ENCODE results near the gene BGN. TPM values are rescaled to one million over a fixed set of nuclear protein-coding genes. Genes with fewer than 3 reads are reported as not detected.

BGN gene
- total RNA-seq, 1 donor from 2014 or later, result 205 TPM

DNA sequence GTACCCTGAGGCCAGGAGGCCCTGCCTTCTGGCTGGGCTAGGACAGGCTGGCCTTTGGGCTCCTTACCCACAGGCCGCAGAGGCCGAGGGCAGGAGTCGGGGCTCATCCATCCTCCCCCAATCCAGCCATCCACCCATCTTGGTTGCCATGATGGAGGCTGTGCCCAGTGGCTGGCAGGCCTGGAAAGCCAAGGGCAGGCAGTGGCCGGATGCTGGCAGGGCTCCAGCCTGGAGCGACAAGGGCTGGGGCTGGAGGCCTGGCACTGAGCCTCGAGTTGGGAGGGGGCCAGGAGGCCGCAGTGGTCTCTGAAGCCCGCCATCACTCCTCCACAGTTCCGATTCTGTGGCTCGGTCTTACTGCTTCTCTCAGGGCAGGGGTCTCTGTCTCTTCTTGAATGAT is 8.6 kb upstream of the BGN start:
- Histone ChIP-seq H3K27me3 (no peaks in the 10 kb centered on the region), H3K4me3 (no peak overlapping the region), H3K36me3 (no peaks in the 10 kb centered on the region), H3K4me1 (no peaks in the 10 kb centered on the region), H3K27ac (no peak overlapping the region), H3K9me3 (no peaks in the 10 kb centered on the region)
- no peak for ATAC-seq
- intact Hi-C loops (cut with DNase I), result no loop called here
- TF ChIP-seq, protein P1, sequence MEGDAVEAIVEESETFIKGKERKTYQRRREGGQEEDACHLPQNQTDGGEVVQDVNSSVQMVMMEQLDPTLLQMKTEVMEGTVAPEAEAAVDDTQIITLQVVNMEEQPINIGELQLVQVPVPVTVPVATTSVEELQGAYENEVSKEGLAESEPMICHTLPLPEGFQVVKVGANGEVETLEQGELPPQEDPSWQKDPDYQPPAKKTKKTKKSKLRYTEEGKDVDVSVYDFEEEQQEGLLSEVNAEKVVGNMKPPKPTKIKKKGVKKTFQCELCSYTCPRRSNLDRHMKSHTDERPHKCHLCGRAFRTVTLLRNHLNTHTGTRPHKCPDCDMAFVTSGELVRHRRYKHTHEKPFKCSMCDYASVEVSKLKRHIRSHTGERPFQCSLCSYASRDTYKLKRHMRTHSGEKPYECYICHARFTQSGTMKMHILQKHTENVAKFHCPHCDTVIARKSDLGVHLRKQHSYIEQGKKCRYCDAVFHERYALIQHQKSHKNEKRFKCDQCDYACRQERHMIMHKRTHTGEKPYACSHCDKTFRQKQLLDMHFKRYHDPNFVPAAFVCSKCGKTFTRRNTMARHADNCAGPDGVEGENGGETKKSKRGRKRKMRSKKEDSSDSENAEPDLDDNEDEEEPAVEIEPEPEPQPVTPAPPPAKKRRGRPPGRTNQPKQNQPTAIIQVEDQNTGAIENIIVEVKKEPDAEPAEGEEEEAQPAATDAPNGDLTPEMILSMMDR (IDR thresholded peaks at IDR 0.05), result no peak
- no peak for DNase-seq

DNA sequence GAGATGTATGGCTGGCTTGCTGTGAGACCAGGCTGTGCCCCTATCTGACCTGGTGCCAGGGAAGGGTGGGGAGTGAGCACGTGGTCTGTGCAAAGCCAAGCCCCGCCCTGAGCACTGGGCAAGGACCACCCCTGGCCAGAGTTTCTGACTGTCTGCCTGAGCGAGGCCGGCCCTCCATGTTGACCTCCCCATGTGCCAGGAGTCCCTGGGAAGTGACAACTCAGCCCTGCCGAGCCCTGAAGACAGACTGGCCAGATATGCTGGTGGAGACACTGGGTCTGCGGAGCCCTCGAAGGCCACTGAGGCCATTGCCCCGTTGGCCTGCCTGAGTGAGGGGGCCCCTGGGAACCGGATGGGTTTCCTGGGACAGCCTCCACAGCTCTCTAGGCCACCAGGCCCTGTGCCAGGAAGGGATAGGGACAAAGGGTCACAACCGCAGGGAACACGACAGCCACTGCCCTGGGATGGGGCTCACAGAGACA is 7.1 kb upstream of the BGN start:
- TF ChIP-seq, protein P1 (IDR thresholded peaks at IDR 0.05), result no peak
- no peaks in the 10 kb centered on the region for H3K9me3 ChIP-seq
- no peak for ATAC-seq
- no peak for DNase-seq
- no peaks in the 10 kb centered on the region for H3K36me3 ChIP-seq
- H3K27ac ChIP-seq, result peak overlapping the region; percentile 65
- no peaks in the 10 kb centered on the region for H3K4me1 ChIP-seq
- no peak overlapping the region for H3K4me3 ChIP-seq
- no peaks in the 10 kb centered on the region for H3K27me3 ChIP-seq
- intact Hi-C loops (cut with DNase I), result no loop called here

GRCh38 chrX:153488231-153488914 is 6.4 kb upstream of the BGN start:
- H3K9me3 ChIP-seq, result no peaks in the 10 kb centered on the region
- TF ChIP-seq, protein P1 (IDR thresholded peaks at IDR 0.05), result no peak
- no peak overlapping the region for H3K4me3 ChIP-seq
- intact Hi-C loops (cut with DNase I), result no loop called here
- H3K36me3 ChIP-seq, result no peaks in the 10 kb centered on the region
- H3K27me3 ChIP-seq, result no peaks in the 10 kb centered on the region
- no peaks in the 10 kb centered on the region for H3K4me1 ChIP-seq
- no peak for DNase-seq
- ATAC-seq, result peak; percentile 32
- H3K27ac ChIP-seq, result peak overlapping the region; percentile 65

DNA sequence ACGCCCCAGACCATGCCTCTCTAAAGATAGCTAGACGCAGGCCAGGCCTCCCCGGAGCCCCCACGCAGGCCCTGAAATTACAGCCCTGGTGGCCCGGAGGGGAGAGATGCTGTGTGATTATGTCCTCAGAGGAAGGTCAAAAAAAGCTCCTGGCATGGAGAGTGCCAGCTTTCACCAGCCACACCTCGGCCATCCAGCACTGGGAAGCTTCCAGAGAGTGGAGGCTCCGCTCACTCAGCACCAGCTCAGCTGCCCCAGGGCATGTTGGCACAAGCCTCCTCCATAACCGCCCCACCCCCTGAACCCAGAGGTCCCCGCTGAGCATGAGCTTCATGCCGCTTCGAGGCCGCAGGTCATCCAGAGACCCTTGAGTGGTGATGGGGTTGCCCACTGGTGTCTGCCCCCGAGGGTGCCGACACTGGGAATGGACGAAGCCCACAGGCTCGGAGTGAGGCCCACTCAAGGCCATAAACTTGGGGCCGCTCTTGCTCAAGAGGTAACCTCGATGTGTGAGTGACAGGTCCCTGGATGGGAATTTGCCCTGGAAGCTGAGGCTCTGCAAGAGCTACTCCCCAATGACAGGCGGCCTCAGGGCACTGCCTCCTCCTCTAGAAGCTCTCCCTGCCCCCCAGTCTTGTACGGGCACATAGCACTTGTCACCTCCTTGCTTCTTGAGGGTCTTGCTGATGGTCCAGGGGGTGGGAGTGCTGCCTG is 4.4 kb upstream of the BGN start:
- no peak for DNase-seq
- Histone ChIP-seq H3K4me1 (no peaks in the 10 kb centered on the region), H3K27me3 (no peaks in the 10 kb centered on the region), H3K27ac (no peak overlapping the region), H3K4me3 (no peak overlapping the region), H3K9me3 (no peaks in the 10 kb centered on the region), H3K36me3 (no peaks in the 10 kb centered on the region)
- TF ChIP-seq, protein P1 (IDR thresholded peaks at IDR 0.05), result no peak
- intact Hi-C loops (cut with DNase I), result no loop called here
- ATAC-seq, result no peak

DNA sequence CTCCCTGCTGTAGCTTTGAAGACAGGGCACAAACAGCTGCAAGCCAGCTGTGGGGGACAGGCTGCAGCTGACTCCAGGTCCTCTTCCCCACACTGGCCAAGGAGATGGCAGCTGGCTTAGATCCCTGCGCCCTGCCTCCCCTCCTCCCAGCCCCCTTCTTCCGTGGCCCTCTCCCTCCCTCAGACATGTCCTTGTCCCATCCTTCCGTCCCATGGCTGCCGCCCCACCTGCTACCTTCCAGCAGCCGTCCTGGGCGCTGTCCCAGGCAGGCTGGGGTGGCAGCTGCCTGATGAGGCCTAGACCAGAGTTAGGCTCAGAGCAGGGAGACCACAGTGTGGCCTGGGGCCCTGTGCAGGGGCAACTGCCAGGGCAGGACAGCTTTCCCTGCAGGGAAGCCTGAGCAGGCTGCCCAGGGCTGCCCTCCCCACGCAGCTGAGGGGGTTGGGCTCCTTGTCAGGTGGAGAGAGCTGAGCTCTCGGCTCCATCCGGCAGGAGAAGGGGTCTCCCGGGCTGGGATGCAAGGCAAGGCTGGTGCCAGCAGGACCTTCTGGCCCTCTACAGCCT is 3.3 kb upstream of the BGN start:
- TF ChIP-seq, protein P1 (IDR thresholded peaks at IDR 0.05), result no peak
- H3K9me3 ChIP-seq, result no peaks in the 10 kb centered on the region
- ATAC-seq (no peak), DNase-seq (no peak)
- no peaks in the 10 kb centered on the region for H3K27me3 ChIP-seq
- H3K27ac ChIP-seq, result peak overlapping the region; percentile 24
- no peaks in the 10 kb centered on the region for H3K36me3 ChIP-seq
- H3K4me1 ChIP-seq, result no peaks in the 10 kb centered on the region
- H3K4me3 ChIP-seq, result no peak overlapping the region
- intact Hi-C loops (cut with DNase I), result no loop called here
